ENCODE data around the gene ITGA1. TPM values are rescaled to one million over a fixed set of nuclear protein-coding genes. Genes with fewer than 3 reads are reported as not detected.

The ITGA1 gene
- total and polyA plus RNA-seq, 2 of the 8 experiments (the other 6 are each of a cell fraction or from before 2014, with no cell fraction given), result 2.3 to 9.0 TPM

DNA sequence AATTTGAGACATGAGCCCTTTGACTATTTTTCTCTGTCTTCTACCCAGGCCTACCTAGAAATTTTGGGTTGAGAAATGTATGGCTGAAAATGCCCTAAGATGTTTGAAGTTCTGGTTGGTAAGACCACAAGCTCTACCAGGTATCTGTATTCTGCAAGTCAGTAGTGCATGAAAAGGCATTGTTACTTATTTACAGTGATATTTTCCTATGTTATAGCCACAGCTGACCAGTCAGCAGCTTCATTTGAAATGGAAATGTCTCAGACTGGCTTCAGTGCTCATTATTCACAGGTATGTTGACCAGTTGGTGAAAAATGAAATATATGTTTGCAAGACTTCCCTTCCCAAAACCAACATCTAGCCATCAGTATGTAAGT is 109.5 kb downstream of the ITGA1 start (continued):
- TF ChIP-seq JUN (IDR thresholded peaks at IDR 0.05; ENCODE audit: low read depth, low read length) (no peak), SUZ12 (IDR thresholded peaks at IDR 0.05; ENCODE audit: low read length) (no peak)
- TF ChIP-seq, protein P1, sequence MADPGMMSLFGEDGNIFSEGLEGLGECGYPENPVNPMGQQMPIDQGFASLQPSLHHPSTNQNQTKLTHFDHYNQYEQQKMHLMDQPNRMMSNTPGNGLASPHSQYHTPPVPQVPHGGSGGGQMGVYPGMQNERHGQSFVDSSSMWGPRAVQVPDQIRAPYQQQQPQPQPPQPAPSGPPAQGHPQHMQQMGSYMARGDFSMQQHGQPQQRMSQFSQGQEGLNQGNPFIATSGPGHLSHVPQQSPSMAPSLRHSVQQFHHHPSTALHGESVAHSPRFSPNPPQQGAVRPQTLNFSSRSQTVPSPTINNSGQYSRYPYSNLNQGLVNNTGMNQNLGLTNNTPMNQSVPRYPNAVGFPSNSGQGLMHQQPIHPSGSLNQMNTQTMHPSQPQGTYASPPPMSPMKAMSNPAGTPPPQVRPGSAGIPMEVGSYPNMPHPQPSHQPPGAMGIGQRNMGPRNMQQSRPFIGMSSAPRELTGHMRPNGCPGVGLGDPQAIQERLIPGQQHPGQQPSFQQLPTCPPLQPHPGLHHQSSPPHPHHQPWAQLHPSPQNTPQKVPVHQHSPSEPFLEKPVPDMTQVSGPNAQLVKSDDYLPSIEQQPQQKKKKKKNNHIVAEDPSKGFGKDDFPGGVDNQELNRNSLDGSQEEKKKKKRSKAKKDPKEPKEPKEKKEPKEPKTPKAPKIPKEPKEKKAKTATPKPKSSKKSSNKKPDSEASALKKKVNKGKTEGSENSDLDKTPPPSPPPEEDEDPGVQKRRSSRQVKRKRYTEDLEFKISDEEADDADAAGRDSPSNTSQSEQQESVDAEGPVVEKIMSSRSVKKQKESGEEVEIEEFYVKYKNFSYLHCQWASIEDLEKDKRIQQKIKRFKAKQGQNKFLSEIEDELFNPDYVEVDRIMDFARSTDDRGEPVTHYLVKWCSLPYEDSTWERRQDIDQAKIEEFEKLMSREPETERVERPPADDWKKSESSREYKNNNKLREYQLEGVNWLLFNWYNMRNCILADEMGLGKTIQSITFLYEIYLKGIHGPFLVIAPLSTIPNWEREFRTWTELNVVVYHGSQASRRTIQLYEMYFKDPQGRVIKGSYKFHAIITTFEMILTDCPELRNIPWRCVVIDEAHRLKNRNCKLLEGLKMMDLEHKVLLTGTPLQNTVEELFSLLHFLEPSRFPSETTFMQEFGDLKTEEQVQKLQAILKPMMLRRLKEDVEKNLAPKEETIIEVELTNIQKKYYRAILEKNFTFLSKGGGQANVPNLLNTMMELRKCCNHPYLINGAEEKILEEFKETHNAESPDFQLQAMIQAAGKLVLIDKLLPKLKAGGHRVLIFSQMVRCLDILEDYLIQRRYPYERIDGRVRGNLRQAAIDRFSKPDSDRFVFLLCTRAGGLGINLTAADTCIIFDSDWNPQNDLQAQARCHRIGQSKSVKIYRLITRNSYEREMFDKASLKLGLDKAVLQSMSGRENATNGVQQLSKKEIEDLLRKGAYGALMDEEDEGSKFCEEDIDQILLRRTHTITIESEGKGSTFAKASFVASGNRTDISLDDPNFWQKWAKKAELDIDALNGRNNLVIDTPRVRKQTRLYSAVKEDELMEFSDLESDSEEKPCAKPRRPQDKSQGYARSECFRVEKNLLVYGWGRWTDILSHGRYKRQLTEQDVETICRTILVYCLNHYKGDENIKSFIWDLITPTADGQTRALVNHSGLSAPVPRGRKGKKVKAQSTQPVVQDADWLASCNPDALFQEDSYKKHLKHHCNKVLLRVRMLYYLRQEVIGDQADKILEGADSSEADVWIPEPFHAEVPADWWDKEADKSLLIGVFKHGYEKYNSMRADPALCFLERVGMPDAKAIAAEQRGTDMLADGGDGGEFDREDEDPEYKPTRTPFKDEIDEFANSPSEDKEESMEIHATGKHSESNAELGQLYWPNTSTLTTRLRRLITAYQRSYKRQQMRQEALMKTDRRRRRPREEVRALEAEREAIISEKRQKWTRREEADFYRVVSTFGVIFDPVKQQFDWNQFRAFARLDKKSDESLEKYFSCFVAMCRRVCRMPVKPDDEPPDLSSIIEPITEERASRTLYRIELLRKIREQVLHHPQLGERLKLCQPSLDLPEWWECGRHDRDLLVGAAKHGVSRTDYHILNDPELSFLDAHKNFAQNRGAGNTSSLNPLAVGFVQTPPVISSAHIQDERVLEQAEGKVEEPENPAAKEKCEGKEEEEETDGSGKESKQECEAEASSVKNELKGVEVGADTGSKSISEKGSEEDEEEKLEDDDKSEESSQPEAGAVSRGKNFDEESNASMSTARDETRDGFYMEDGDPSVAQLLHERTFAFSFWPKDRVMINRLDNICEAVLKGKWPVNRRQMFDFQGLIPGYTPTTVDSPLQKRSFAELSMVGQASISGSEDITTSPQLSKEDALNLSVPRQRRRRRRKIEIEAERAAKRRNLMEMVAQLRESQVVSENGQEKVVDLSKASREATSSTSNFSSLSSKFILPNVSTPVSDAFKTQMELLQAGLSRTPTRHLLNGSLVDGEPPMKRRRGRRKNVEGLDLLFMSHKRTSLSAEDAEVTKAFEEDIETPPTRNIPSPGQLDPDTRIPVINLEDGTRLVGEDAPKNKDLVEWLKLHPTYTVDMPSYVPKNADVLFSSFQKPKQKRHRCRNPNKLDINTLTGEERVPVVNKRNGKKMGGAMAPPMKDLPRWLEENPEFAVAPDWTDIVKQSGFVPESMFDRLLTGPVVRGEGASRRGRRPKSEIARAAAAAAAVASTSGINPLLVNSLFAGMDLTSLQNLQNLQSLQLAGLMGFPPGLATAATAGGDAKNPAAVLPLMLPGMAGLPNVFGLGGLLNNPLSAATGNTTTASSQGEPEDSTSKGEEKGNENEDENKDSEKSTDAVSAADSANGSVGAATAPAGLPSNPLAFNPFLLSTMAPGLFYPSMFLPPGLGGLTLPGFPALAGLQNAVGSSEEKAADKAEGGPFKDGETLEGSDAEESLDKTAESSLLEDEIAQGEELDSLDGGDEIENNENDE (IDR thresholded peaks at IDR 0.05; ENCODE audit: insufficient replicate concordance, low read length), result no peak
